NT2/D1 (cell line): Measurements from ENCODE around the gene ACSS3.

Experiments
- SUZ12 ChIP-seq: IDR thresholded peaks from 2 replicates; pipeline ENCODE4 v1.6.1; 2011; ENCODE audit not compliant: insufficient read length, insufficient read depth; ENCODE audit errors: extremely low read depth
- YY1 ChIP-seq: IDR thresholded peaks from 2 replicates; pipeline ENCODE4 v1.6.1; 2011; ENCODE audit not compliant: insufficient read length, insufficient read depth
- ZNF274 ChIP-seq: IDR thresholded peaks from 2 replicates; pipeline ENCODE4 v1.6.1; 2011; ENCODE audit warnings: mild to moderate bottlenecking, low read depth, low read length

- no peak for TF ChIP-seq ZNF274
- TF ChIP-seq YY1, result no peak
- no peak for TF ChIP-seq SUZ12
Observed at GRCh38 chr12:81039231-81039630, 38.6 kb upstream of the ACSS3 start.
